GM19099 (cell line): ENCODE data around the gene SKI.

Source experiments
- POLR2A ChIP-seq: IDR thresholded peaks from 3 replicates; pipeline ENCODE4 v1.6.1; 2011; ENCODE audit warnings: low read depth; ENCODE audit not compliant: insufficient read length; ENCODE audit errors: extremely low read depth

Gene SKI

GRCh38 chr1:2276803-2277580 lies 48.9 kb downstream of the SKI start:
- no peak for TF ChIP-seq POLR2A

DNA sequence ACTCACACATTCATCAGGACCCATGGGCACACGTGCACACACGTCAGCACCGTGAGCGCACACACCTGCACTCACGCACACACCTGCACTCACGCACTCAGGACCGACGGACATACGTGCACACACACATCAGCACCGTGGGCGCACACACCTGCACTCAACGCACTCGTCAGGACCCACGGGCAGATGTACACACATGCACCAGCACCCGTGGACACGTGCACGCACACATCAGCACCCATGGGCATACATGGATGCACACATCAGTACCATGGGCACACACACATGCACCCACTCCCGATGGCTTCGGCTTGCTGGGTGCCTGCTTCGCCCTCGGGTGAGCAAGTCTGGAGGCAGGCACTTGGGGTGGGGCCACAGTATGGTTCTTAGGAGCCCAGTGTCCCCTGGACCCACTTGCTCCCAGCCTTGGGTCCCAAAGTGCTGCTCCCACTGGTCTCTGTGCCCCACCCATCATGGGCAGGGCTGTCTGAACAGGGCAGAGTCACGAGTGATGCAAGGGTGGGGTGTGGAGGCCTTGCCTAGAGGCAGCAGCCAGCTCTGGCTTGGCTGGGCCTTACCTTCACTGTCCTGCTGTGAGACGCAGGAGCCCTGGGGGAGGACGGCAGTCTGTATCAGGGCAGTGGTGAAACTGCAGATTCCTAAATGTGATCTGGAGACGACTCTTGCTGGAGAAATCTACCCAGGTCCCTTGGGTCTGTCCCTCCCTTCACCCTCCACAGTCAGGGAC lies 49.8 kb downstream of the SKI start:
- TF ChIP-seq POLR2A = no peak

- TF ChIP-seq POLR2A = no peak
Measured at GRCh38 chr1:2278591-2279209, 50.6 kb downstream of the SKI start.

DNA sequence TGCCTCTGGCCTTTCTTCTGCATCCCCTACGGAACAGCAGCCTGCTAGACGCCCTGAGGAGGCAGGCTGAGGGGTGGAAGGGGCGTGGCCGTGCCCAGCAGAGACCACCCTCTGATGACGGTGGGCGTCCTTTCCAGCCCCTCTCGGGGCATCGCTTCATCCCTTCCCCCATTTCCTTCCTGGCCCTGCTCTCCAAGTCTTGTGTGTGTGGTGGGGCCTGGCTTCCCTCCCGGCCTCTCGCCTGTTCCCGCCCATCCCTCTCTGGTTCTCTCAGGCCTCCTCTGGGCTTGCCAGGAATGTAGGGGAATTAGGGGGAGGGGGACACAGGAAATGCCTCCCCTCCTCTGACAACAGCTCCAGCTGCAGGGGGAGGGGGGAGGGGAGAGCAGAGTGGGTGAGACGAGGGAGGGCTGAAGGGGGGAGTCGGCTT lies 51.1 kb downstream of the SKI start:
- TF ChIP-seq POLR2A = no peak

GRCh38 chr1:2279817-2280216 lies 51.7 kb downstream of the SKI start:
- TF ChIP-seq POLR2A = no peak

DNA sequence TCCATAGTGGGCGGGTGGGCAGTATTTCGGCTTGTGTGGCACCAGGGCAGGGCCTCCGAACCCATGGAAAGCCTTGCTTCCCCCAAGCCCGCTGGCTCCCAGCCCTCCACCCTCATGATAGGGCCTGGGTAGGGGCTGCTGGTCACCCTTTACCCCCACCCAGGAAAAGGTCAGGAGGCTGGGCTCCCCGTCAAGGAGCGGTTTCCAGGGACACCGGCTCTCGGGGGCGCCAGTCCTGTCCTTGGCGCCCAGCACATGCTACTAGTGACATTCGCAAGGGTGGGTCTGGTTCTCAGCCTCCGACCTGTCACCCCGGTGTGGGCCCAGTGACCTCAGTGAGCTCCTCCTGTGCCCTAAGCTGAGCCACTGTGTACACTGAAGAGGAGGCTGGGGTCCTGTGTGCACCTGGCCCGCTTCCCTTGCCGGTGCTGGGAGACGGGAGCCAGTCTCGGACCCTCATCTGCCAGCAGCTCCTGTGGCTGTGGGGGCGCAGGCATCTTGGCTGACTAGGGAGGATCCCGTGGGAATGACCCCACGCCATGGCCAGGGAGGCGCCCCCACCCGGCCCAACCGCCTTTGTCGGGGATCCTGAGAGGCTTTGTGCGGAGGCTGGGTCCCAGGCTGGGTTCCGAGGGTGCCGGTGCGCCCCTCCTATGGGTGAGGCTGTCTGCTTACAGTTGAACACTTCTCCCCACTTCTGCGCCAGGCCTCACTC lies 54.6 kb downstream of the SKI start:
- no peak for TF ChIP-seq POLR2A

GRCh38 chr1:2283371-2283990 lies 55.4 kb downstream of the SKI start:
- TF ChIP-seq POLR2A = no peak

DNA sequence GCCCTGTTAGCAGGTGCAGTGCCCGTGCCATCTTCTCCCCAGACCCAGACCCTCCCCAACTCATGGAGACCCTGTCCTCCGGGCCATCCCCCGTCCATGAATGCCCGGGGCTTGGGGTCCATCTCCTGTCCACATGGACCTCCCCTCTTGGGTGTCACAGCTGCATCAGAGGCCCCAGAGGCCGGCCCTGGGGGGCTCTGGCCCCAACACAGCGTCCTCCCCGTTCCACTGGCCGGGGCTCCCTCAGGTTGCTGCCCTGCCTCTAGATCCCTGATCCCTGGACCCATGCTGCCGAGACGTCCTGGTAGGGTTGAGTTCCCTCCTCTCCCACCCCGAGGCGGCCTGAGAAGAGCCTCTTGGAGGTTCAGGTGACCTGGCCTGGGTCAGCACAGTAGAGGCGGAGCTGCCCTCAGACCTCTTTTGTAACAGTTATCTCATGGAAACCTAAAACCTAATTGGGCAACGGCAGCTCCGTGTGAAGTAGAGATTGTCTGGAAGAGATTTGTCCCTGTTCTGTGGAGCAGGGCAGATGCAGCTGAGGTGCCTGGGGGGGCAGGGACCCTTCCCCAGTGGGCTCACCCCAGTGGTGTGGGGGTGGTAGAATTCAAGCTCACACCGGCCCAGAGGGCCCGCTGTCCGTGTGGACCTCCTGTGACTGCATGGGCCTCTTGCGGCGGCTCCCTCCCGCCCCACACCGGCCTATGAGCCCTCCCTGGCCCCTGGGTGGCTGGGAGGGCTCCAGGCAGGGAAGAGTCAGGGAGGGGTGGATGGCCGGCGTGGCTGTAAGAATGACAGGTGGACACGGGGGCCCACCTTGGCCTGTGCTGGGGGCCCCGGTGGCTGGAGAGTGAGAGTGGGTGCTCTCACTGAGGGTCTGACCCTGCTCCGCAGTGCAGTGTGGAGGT lies 56.1 kb downstream of the SKI start:
- no peak for TF ChIP-seq POLR2A

DNA sequence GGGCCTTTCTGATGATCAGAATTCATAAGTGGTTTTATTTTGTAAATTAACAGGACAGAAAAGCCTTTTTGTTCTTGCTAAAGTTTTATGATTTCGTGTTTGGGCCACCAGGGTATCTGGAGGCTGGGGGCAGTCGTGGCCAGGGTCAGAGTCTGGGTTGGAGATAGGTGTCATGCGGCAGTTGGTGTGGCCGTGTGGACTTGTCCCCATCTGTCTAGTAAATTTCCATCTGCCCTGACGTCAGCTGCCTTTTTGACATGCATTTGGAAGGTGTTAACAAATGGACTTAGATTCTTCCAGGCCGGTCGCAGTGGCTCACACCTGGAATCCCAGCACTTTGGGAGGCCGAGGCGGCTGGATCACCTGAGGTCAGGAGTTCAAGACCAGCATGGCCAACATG lies 56.8 kb downstream of the SKI start:
- no peak for TF ChIP-seq POLR2A

DNA sequence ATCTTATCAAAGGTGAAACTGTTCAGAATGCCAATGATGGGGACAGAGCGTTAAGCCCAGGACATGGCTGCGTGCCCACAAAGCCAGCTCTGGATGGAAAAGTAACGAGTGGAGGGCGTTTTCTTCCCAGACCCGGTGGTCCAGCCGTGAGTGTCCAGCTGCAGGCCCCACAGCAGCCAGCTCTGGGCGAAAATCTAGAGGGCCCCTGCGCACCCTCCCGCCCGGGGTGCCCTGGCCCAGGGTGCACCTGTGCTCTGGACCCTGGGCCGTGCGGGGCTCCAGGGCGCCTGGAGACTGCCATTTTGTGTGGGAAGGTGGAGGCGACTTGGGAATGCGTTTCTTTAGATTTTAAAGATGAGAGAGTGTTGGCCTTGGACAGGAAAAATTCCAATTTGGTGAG lies 58.8 kb downstream of the SKI start:
- TF ChIP-seq POLR2A = no peak

- no peak for TF ChIP-seq POLR2A
Measured at GRCh38 chr1:2287649-2288048, 59.5 kb downstream of the SKI start.

- TF ChIP-seq POLR2A = no peak
Measured at GRCh38 chr1:2288311-2288710, 60.2 kb downstream of the SKI start.

DNA sequence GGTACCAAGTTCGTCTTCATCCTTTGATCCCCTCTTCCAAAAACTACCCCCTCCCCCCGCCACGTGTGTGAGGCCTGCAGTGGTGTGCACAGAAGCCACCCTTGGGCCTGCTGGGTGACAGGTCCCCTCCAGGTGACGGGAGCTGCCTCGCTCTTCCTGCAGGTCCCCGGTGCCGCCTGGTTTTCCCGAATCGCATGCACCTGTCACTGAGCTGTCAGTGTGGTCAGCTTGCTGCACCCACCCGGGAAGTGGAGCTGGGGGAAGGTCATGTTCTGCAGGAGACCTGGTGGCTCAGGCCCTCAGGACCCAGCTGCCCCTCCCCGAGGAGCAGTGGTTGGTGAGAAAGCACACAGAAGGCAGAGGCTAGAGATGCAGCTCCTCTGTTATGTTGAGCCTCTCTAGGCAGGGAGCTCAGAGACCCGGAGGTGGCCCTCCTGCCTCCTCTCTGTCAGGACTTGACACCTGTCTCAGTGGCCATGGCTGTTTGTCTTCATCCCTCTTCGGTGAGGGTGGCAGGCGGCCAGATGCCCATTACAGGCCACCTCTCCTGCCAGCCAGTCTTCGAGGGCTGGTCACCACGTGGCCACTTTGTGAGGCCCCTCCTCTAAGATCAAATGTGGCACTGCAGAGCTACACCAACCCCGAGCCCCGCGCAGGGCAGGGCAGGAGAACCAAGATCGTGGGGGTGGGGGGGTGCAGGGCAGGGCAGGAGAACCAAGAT lies 60.9 kb downstream of the SKI start:
- no peak for TF ChIP-seq POLR2A
